Measurements from ENCODE around the gene ATP9B. TPM values are rescaled to one million over a fixed set of nuclear protein-coding genes. Genes with fewer than 3 reads are reported as not detected.

ATP9B gene
- total and polyA plus RNA-seq, 2 donors from 2014 or later: 10.0 to 48.2 TPM

- no peaks in the 10 kb centered on the region for H3K9me3 ChIP-seq (ENCODE audit: control insufficient read depth in 2 of 3, insufficient read depth in 1 of 3, low read length in 3 of 3)
- H3K36me3 ChIP-seq (ENCODE audit: control insufficient read depth in 2 of 3, insufficient read depth in 3 of 3, low read length in 3 of 3): no peaks in the 10 kb centered on the region
- TF ChIP-seq CTCF (IDR thresholded peaks at IDR 0.05; ENCODE audit: borderline replicate concordance, extremely low read depth, insufficient read depth): no peak
- intact Hi-C loops (cut with DNase I): no loop called here
- FAIRE-seq: no peak
- no peaks in the 10 kb centered on the region for H3K27me3 ChIP-seq (ENCODE audit: control insufficient read depth, insufficient read depth, low read length)
- H3K27ac ChIP-seq (ENCODE audit: low read depth in 2 of 2, low read length in 2 of 2): no peak overlapping the region
- no peak overlapping the region for H3K9ac ChIP-seq (ENCODE audit: low read length in 3 of 3)
- no peak overlapping the region for H3K4me3 ChIP-seq (ENCODE audit: low read length in 3 of 3)
- H3K4me1 ChIP-seq (ENCODE audit: control insufficient read depth in 2 of 3, insufficient read depth in 2 of 3, low read depth in 1 of 3, low read length in 3 of 3): no peaks in the 10 kb centered on the region
- no peak for DNase-seq
These were observed 355.8 kb downstream of the ATP9B start for GRCh38 chr18:79424880-79425568.

- Histone ChIP-seq H3K27ac (ENCODE audit: low read depth in 2 of 2, low read length in 2 of 2) (no peak overlapping the region), H3K36me3 (ENCODE audit: control insufficient read depth in 2 of 3, insufficient read depth in 3 of 3, low read length in 3 of 3) (no peaks in the 10 kb centered on the region), H3K9me3 (ENCODE audit: control insufficient read depth in 2 of 3, insufficient read depth in 1 of 3, low read length in 3 of 3) (no peaks in the 10 kb centered on the region), H3K9ac (ENCODE audit: low read length in 3 of 3) (no peak overlapping the region), H3K4me1 (ENCODE audit: control insufficient read depth in 2 of 3, insufficient read depth in 2 of 3, low read depth in 1 of 3, low read length in 3 of 3) (no peaks in the 10 kb centered on the region), H3K27me3 (ENCODE audit: control insufficient read depth, insufficient read depth, low read length) (no peaks in the 10 kb centered on the region), H3K4me3 (ENCODE audit: low read length in 3 of 3) (no peak overlapping the region)
- FAIRE-seq (no peak), DNase-seq (peak in 1 of 5 donors; percentile 49)
- intact Hi-C loops (cut with DNase I): no loop called here
- no peak for TF ChIP-seq CTCF (IDR thresholded peaks at IDR 0.05; ENCODE audit: borderline replicate concordance, extremely low read depth, insufficient read depth)
These were observed 356.3 kb downstream of the ATP9B start for GRCh38 chr18:79425569-79425886.

- DNase-seq: peak in 1 of 5 donors; percentile 65
- Histone ChIP-seq H3K9ac (ENCODE audit: low read length in 3 of 3) (no peak overlapping the region), H3K27me3 (ENCODE audit: control insufficient read depth, insufficient read depth, low read length) (no peaks in the 10 kb centered on the region), H3K4me3 (ENCODE audit: low read length in 3 of 3) (no peak overlapping the region), H3K9me3 (ENCODE audit: control insufficient read depth in 2 of 3, insufficient read depth in 1 of 3, low read length in 3 of 3) (no peaks in the 10 kb centered on the region), H3K36me3 (ENCODE audit: control insufficient read depth in 2 of 3, insufficient read depth in 3 of 3, low read length in 3 of 3) (no peaks in the 10 kb centered on the region), H3K27ac (ENCODE audit: low read depth in 2 of 2, low read length in 2 of 2) (no peak overlapping the region), H3K4me1 (ENCODE audit: control insufficient read depth in 2 of 3, insufficient read depth in 2 of 3, low read depth in 1 of 3, low read length in 3 of 3) (no peaks in the 10 kb centered on the region)
- intact Hi-C loops (cut with DNase I): no loop called here
- TF ChIP-seq CTCF (IDR thresholded peaks at IDR 0.05; ENCODE audit: borderline replicate concordance, extremely low read depth, insufficient read depth): no peak
- no peak for FAIRE-seq
These were observed 357.4 kb downstream of the ATP9B start for GRCh38 chr18:79426376-79427300.
